WTC11 (cell line): Measurements from ENCODE around the gene MAML3. TPM values are rescaled to one million over a fixed set of nuclear protein-coding genes. Genes with fewer than 3 reads are reported as not detected.

Experiments used
- ATAC-seq: fragments of 200-7000 bp; cut with Tn5 transposase; 2 replicates; pipeline ENCODE4 v1.10.0; 2021; ENCODE audit warnings: mild to moderate bottlenecking, moderate library complexity
- CTCF ChIA-PET: fragments of 300-600 bp; sonication (Branson Sonifier 250); formaldehyde crosslinking; loops from one replicate; lab custom pipeline; 2021; ENCODE audit warnings: antibody characterized with exemption; lab: Charles Lee
- POLR2A ChIA-PET: fragments of 350-600 bp; sonication (Branson Sonifier 250); formaldehyde crosslinking; loops from one replicate; lab custom pipeline; 2021; ENCODE audit warnings: antibody characterized with exemption; lab: Charles Lee
- DNase-seq: peaks from one replicate; pipeline ENCODE4 v3.0.0; 2021; ENCODE audit warnings: low spot score
- H3K27ac Mint-ChIP-seq: 2 replicates; pipeline ENCODE4 v1.8.0; 2021; ENCODE audit warnings: mixed read lengths
- H3K27me3 Mint-ChIP-seq: 2 replicates; pipeline ENCODE4 v1.8.0; 2021; ENCODE audit warnings: low read depth, mild to moderate bottlenecking, moderate library complexity, mixed read lengths
- H3K36me3 Mint-ChIP-seq: 2 replicates; pipeline ENCODE4 v1.8.0; 2021; ENCODE audit warnings: mixed read lengths
- H3K4me1 Mint-ChIP-seq: 2 replicates; pipeline ENCODE4 v1.8.0; 2022; ENCODE audit warnings: mixed read lengths
- H3K4me3 Mint-ChIP-seq: 2 replicates; pipeline ENCODE4 v1.8.0; 2021; ENCODE audit warnings: mild to moderate bottlenecking, moderate library complexity, mixed read lengths
- H3K9me3 Mint-ChIP-seq: 2 replicates; pipeline ENCODE4 v1.8.0; 2021; ENCODE audit warnings: mixed read lengths
- CBFB ChIP-seq: sonication (generic); formaldehyde crosslinking; IDR thresholded peaks from 2 replicates; pipeline ENCODE4 v1.8.1; 2022; ENCODE audit warnings: mild to moderate bottlenecking, low read depth, missing genetic modification reagents
- EMX1 ChIP-seq: fragments of 250-450 bp; sonication (Bioruptor Pico); IDR thresholded peaks from 2 replicates; pipeline ENCODE4 v1.8.0; 2021; ENCODE audit warnings: mild to moderate bottlenecking
- ESRRA ChIP-seq: sonication (generic); formaldehyde crosslinking; IDR thresholded peaks from 2 replicates; pipeline ENCODE4 v1.8.1; 2022; ENCODE audit warnings: mild to moderate bottlenecking, missing genetic modification reagents, borderline replicate concordance
- FOXJ3 ChIP-seq: sonication (generic); formaldehyde crosslinking; IDR thresholded peaks from 2 replicates; pipeline ENCODE4 v1.9.0; 2021; ENCODE audit warnings: missing genetic modification reagents, mild to moderate bottlenecking, borderline replicate concordance
- HMGA2 ChIP-seq: fragments of 250-450 bp; sonication (Bioruptor Pico); IDR thresholded peaks from 2 replicates; pipeline ENCODE4 v1.4.0; 2021; ENCODE audit warnings: mild to moderate bottlenecking, moderate library complexity
- TCF7 ChIP-seq: sonication (generic); formaldehyde crosslinking; IDR thresholded peaks from 2 replicates; pipeline ENCODE4 v1.8.0; 2022; ENCODE audit warnings: mild to moderate bottlenecking, low read depth, missing genetic modification reagents, moderate library complexity
- TP53 ChIP-seq: sonication (generic); formaldehyde crosslinking; IDR thresholded peaks from 2 replicates; pipeline ENCODE4 v1.8.1; 2023; ENCODE audit warnings: mild to moderate bottlenecking, missing genetic modification reagents
- ZNF121 ChIP-seq: sonication (generic); formaldehyde crosslinking; IDR thresholded peaks from 2 replicates; pipeline ENCODE4 v1.8.0; 2023; ENCODE audit warnings: missing genetic modification reagents
- ZNF263 ChIP-seq: sonication (generic); formaldehyde crosslinking; IDR thresholded peaks from 2 replicates; pipeline ENCODE4 v1.8.1; 2022; ENCODE audit warnings: low read depth, mild to moderate bottlenecking, moderate library complexity, missing genetic modification reagents
- total RNA-seq: library from RNA; stranded (reverse); gene quantifications from 3 replicates; pipeline ENCODE4 v1.2.3, GENCODE V29; 2021
- TF ChIP-seq, protein P1 (sequence below): sonication (generic); formaldehyde crosslinking; IDR thresholded peaks from 2 replicates; pipeline ENCODE4 v1.8.0; 2023; ENCODE audit warnings: missing genetic modification reagents
- TF ChIP-seq, protein P2 (sequence below): sonication (generic); formaldehyde crosslinking; IDR thresholded peaks from 2 replicates; pipeline ENCODE4 v1.8.1; 2023; ENCODE audit warnings: mild to moderate bottlenecking, missing genetic modification reagents, moderate library complexity
- TF ChIP-seq, protein P3 (sequence below): sonication (generic); formaldehyde crosslinking; IDR thresholded peaks from 2 replicates; pipeline ENCODE4 v1.8.1; 2022; ENCODE audit warnings: low read depth, mild to moderate bottlenecking, moderate library complexity, missing genetic modification reagents, borderline replicate concordance
- TF ChIP-seq, protein P4 (sequence below): sonication (generic); formaldehyde crosslinking; IDR thresholded peaks from 2 replicates; pipeline ENCODE4 v1.8.1; 2023; ENCODE audit warnings: mild to moderate bottlenecking, missing genetic modification reagents, moderate library complexity
- TF ChIP-seq, protein P5 (sequence below): sonication (generic); formaldehyde crosslinking; IDR thresholded peaks from 2 replicates; pipeline ENCODE4 v1.8.1; 2022; ENCODE audit warnings: low read depth, missing genetic modification reagents, borderline replicate concordance
- TF ChIP-seq, protein P6 (sequence below): sonication (generic); formaldehyde crosslinking; IDR thresholded peaks from 2 replicates; pipeline ENCODE4 v1.8.1; 2023; ENCODE audit warnings: mild to moderate bottlenecking, missing genetic modification reagents
- TF ChIP-seq, protein P7 (sequence below): fragments of 250-450 bp; sonication (Bioruptor Pico); IDR thresholded peaks from 2 replicates; pipeline ENCODE4 v1.9.0; 2021; ENCODE audit warnings: mild to moderate bottlenecking, borderline replicate concordance

The MAML3 gene
- total RNA-seq, 1 experiment from 2014 or later = 7.4 TPM

DNA sequence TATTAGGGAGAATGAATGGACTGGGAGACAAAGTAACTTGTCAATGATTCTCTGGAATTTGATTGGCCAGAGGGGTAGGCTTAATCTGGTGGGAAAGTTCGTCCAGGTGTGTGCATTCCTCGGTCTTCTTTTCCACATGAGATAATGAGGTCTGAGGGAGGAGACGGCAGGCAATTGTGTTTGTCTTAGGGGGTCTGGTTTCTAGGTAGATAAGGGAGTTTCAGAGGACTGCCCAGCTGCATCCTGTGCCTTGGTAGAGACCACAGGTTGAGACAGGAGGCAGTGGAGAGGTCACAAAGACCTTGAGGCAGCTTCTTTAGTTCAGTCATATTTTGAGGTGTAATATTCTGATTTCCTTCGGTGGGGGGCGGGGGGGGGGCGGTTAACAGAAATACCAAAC, 484.1 kb downstream of the MAML3 start (continued):
- TF ChIP-seq ZNF121 (no peak), ZNF263 (no peak), FOXJ3 (no peak)
- TF ChIP-seq, all 79 proteins: peak for 0

DNA sequence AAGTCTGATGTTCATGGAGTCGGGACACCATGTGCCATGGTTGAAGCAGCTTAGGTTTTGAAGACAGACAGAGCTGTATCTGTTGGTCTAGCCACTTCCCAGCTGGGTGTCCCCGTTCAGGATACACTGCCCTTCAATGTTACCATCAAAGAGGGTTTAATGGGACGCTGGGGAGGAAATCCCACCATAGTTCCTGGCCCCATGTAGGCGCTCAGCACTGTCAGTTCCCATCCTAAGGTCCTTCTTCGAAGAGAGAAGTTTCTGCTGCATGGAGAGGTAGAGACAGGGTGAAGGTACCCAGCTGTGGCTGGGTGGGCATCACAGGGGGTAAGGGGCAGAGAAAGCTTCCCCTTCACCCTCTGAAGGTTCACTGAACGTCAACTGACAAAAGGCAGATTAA, 484.6 kb downstream of the MAML3 start:
- Mint-ChIP-seq H3K4me3 (no peak overlapping the region), H3K9me3 (peaks cover 5% of the 10 kb centered on the region), H3K27ac (no peak overlapping the region), H3K4me1 (peaks cover 62% of the 10 kb centered on the region), H3K36me3 (peaks cover 4% of the 10 kb centered on the region), H3K27me3 (no peaks in the 10 kb centered on the region)
- POLR2A ChIA-PET = no interaction called here
- no peak for TF ChIP-seq TP53
- TF ChIP-seq, protein P1, sequence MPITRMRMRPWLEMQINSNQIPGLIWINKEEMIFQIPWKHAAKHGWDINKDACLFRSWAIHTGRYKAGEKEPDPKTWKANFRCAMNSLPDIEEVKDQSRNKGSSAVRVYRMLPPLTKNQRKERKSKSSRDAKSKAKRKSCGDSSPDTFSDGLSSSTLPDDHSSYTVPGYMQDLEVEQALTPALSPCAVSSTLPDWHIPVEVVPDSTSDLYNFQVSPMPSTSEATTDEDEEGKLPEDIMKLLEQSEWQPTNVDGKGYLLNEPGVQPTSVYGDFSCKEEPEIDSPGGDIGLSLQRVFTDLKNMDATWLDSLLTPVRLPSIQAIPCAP (CRISPR knock-in tag) = no peak
- TF ChIP-seq, protein P2, sequence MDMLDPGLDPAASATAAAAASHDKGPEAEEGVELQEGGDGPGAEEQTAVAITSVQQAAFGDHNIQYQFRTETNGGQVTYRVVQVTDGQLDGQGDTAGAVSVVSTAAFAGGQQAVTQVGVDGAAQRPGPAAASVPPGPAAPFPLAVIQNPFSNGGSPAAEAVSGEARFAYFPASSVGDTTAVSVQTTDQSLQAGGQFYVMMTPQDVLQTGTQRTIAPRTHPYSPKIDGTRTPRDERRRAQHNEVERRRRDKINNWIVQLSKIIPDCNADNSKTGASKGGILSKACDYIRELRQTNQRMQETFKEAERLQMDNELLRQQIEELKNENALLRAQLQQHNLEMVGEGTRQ (CRISPR knock-in tag) = no peak
- TF ChIP-seq, protein P3, sequence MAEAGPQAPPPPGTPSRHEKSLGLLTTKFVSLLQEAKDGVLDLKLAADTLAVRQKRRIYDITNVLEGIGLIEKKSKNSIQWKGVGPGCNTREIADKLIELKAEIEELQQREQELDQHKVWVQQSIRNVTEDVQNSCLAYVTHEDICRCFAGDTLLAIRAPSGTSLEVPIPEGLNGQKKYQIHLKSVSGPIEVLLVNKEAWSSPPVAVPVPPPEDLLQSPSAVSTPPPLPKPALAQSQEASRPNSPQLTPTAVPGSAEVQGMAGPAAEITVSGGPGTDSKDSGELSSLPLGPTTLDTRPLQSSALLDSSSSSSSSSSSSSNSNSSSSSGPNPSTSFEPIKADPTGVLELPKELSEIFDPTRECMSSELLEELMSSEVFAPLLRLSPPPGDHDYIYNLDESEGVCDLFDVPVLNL (CRISPR knock-in tag) = no peak
- TF ChIP-seq, protein P4, sequence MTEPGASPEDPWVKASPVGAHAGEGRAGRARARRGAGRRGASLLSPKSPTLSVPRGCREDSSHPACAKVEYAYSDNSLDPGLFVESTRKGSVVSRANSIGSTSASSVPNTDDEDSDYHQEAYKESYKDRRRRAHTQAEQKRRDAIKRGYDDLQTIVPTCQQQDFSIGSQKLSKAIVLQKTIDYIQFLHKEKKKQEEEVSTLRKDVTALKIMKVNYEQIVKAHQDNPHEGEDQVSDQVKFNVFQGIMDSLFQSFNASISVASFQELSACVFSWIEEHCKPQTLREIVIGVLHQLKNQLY = no peak
- no peak for TF ChIP-seq ZNF263
- TF ChIP-seq TCF7 = no peak
- TF ChIP-seq HMGA2 (CRISPR knock-in tag) = no peak
- TF ChIP-seq CBFB = no peak
- DNase-seq = no peak
- CTCF ChIA-PET = interaction anchor here (0.8 kb wide), 1 partner anchor 11 kb away, joined by 3 read pairs; no protein-coding TSS in a partner anchor
- ATAC-seq = no peak

DNA sequence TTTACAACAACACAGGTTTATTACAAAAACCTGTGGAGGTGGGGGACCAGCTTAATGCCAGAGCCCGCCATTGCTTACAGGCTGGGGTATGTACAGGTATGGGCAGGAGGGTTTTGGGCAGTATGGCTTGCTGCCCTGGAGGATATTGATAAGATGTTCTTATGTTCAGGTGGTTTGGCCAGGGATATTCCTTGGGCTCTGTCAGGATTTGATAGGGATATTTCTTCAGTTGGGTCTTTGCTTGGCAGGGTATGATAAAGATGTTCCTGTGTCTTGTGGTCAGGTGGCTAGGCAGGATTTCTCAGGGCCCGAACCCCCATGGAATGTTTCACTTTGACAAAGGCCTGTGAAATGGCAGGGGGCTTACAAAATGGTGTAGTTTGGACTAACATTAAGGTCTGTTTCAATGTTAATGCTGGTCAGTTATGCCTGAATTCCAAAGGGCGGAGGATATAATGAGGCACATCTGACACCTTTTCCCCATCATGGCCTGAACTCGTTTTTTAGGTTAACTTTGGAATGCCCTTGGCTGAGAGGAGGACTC, 485.3 kb downstream of the MAML3 start:
- no peak for ATAC-seq
- TF ChIP-seq, protein P2 (CRISPR knock-in tag) = no peak
- TF ChIP-seq EMX1 = no peak
- TF ChIP-seq, protein P5, sequence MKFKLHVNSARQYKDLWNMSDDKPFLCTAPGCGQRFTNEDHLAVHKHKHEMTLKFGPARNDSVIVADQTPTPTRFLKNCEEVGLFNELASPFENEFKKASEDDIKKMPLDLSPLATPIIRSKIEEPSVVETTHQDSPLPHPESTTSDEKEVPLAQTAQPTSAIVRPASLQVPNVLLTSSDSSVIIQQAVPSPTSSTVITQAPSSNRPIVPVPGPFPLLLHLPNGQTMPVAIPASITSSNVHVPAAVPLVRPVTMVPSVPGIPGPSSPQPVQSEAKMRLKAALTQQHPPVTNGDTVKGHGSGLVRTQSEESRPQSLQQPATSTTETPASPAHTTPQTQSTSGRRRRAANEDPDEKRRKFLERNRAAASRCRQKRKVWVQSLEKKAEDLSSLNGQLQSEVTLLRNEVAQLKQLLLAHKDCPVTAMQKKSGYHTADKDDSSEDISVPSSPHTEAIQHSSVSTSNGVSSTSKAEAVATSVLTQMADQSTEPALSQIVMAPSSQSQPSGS = no peak
- TF ChIP-seq ESRRA (CRISPR knock-in tag) = no peak
- Mint-ChIP-seq H3K4me1 (peaks cover 62% of the 10 kb centered on the region), H3K4me3 (no peak overlapping the region), H3K27ac (no peak overlapping the region), H3K36me3 (peaks cover 4% of the 10 kb centered on the region), H3K9me3 (peaks cover 5% of the 10 kb centered on the region), H3K27me3 (no peaks in the 10 kb centered on the region)
- DNase-seq = no peak
- ChIA-PET CTCF (interaction anchor here (3.9 kb wide), 1 partner anchor 11 kb away, joined by 60 read pairs; no protein-coding TSS in a partner anchor), POLR2A (no interaction called here)

DNA sequence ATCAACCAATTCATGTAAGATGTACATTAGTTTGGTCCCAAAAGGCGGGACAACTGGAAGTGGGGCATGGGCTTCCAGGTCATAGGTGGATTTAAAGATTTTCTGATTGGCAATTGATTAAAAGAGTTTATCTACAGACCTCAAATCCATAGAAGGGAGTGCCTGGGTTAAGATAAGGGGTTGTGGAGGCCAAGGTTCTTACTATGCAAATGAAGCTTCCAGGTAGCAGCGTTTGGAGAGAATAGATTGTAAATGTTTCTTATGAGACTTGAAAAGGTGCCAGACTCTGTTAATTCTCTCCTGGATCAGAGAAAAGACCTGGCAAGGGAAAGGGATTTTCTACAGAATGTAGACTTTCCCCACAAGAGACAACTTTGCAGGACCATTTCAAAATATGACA, 485.9 kb downstream of the MAML3 start:
- no peak for DNase-seq
- Mint-ChIP-seq H3K4me1 (peaks cover 62% of the 10 kb centered on the region), H3K9me3 (peaks cover 5% of the 10 kb centered on the region), H3K4me3 (no peak overlapping the region), H3K27ac (0 out of 2 replicates have a peak overlapping the region, but pooled peaks have one; percentile 36), H3K27me3 (no peaks in the 10 kb centered on the region), H3K36me3 (peaks cover 4% of the 10 kb centered on the region)
- ChIA-PET POLR2A (no interaction called here), CTCF (interaction anchor here (3.9 kb wide), 1 partner anchor 11 kb away, joined by 60 read pairs; no protein-coding TSS in a partner anchor)
- ATAC-seq = no peak
- TF ChIP-seq, protein P6, sequence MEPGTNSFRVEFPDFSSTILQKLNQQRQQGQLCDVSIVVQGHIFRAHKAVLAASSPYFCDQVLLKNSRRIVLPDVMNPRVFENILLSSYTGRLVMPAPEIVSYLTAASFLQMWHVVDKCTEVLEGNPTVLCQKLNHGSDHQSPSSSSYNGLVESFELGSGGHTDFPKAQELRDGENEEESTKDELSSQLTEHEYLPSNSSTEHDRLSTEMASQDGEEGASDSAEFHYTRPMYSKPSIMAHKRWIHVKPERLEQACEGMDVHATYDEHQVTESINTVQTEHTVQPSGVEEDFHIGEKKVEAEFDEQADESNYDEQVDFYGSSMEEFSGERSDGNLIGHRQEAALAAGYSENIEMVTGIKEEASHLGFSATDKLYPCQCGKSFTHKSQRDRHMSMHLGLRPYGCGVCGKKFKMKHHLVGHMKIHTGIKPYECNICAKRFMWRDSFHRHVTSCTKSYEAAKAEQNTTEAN (CRISPR knock-in tag) = no peak
- TF ChIP-seq, protein P7, sequence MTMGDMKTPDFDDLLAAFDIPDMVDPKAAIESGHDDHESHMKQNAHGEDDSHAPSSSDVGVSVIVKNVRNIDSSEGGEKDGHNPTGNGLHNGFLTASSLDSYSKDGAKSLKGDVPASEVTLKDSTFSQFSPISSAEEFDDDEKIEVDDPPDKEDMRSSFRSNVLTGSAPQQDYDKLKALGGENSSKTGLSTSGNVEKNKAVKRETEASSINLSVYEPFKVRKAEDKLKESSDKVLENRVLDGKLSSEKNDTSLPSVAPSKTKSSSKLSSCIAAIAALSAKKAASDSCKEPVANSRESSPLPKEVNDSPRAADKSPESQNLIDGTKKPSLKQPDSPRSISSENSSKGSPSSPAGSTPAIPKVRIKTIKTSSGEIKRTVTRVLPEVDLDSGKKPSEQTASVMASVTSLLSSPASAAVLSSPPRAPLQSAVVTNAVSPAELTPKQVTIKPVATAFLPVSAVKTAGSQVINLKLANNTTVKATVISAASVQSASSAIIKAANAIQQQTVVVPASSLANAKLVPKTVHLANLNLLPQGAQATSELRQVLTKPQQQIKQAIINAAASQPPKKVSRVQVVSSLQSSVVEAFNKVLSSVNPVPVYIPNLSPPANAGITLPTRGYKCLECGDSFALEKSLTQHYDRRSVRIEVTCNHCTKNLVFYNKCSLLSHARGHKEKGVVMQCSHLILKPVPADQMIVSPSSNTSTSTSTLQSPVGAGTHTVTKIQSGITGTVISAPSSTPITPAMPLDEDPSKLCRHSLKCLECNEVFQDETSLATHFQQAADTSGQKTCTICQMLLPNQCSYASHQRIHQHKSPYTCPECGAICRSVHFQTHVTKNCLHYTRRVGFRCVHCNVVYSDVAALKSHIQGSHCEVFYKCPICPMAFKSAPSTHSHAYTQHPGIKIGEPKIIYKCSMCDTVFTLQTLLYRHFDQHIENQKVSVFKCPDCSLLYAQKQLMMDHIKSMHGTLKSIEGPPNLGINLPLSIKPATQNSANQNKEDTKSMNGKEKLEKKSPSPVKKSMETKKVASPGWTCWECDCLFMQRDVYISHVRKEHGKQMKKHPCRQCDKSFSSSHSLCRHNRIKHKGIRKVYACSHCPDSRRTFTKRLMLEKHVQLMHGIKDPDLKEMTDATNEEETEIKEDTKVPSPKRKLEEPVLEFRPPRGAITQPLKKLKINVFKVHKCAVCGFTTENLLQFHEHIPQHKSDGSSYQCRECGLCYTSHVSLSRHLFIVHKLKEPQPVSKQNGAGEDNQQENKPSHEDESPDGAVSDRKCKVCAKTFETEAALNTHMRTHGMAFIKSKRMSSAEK (CRISPR knock-in tag) = no peak
